ENCODE data around the gene CERKL. TPM values are rescaled to one million over a fixed set of nuclear protein-coding genes. Genes with fewer than 3 reads are reported as not detected.

Gene CERKL
- polyA plus RNA-seq, 3 donors: 10.7 to 13.4 (median 13.3) TPM

DNA sequence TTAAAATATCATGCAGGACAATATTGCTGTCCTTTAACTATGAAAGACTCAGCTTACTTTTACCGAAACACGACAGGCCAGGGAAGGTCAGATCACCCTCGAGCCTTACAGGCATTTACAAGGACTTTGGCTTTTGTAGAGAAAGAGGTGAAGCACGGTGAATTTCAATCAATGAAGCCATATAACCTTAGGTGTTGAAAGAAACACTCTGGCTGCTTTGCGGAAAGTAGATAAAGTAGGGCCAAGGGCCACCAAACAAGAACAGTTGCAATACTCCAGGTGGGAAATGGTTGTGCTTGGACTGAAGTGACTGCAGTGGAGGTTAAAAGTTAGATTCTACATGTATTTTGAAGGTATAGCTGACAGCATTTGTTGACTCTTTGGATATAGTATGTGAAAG is 80.5 kb downstream of the CERKL start:
- DNase-seq: no peak

DNA sequence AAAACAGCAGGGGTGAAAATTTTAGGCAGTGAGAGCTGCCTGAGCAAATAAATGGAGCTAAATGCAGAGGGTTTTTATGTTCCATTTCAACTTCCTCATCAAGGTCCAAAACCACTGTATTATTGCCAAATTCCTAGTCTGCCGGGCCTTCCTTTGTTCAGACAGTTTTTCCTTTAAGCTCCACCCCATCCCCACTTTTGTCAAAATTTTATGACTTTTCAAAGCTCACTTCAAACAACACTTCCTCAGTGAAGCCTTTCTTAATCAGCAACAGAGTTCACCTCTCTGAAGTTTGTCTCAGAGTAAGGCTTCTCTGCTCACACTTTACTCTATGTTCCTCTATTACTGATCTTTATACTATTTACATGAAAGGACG is 81.3 kb downstream of the CERKL start:
- DNase-seq: no peak

- no peak for DNase-seq
These were observed 81.8 kb downstream of the CERKL start for GRCh38 chr2:181575024-181575649.

- DNase-seq: no peak
These were observed 82.6 kb downstream of the CERKL start for GRCh38 chr2:181574321-181574720.

DNA sequence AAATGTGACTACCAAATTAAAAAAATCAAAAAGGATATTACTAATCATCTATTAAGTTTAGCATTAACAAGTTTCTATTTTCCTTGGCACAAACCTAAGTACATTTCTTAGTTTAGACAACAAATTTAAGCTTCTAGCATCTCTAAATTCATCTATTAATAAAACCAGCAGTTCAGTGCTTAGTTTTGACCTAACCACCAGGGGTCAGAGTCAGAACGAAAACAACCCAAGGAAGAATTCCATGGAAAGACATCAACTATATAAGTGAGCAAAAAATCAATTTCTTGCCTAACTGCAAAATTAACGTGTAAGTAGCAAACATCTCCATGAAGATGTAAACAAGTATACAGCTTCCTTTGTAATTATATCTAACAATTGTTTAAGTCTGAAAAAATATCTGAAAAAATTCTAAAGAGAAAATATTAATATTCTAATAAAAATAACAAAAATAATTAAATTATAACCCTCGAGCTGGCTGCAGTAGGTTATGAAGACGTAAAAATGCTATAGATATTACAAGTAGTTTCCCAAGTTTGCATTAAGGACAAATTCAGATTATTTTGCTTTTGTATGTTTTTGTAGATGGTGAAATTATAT is 83.7 kb downstream of the CERKL start:
- DNase-seq: peak; percentile 22

DNA sequence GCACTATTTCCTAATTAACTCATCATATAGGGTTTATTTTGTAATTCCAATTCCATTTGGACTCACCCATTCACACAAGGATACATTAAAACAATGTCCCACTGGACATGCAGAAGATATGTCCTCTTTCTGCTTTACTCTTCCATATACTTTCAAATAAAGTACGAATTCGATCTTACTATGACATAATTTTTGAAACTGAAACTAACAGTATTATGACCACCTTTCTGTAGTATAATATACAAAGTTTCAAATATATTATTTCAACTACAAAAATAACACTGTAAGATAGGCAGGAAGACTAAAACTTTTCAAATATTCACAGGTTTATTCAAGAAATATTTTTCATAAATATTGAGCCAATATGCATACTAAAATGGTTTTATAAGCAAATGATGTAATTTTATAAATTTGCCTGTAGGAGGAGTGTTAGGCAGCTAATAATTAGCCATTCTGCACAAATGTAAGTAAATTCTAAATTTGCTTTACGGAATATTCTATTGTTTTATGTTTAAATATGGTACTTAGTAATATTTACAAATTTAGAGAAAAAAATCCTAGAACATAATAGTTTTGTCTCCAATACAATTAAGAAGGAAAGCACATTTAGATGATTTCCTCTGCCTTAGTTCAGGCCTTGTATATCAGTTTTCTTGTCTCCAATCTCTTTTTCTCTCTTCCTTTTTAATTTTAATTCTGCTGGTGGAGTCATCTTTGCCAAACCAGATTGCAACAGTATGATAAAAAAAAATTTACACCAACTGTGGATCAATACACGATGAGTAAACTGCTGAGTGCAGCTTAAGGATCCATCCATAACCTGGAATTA is 85.9 kb downstream of the CERKL start:
- no peak for DNase-seq

GRCh38 chr2:181570059-181570458 is 86.8 kb downstream of the CERKL start:
- no peak for DNase-seq

DNA sequence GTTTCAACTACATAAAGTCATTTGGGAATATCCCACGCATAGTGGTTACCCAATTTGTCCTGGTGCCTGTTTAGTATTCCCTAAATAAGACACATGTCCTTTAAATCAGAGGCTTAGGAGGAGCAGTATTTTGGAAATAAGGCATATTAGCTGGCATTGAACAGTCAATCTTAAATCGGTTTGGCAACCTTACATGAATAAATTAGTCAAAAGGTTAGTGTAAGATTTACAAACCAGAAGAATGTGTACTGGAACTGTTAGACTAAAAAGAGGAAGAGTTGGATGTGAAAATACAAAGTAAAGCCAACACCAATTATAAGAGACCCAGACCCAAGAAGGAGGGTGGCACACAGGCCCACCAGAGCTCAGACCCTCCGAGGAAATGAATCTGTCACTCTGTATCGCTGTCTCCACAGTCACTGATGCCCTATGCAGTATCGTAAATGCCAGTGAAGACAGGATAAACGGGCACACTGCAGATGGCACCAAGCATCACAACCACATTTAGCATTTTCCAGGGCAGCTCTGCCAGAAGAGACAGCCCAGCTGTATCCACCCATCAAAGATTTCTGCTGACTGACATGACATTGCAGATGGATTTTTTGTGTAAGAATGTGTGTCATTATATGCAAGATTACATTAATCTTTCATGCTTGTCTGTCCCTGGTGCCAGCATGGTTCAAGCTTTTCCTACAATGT is 90.4 kb downstream of the CERKL start:
- DNase-seq: no peak

DNA sequence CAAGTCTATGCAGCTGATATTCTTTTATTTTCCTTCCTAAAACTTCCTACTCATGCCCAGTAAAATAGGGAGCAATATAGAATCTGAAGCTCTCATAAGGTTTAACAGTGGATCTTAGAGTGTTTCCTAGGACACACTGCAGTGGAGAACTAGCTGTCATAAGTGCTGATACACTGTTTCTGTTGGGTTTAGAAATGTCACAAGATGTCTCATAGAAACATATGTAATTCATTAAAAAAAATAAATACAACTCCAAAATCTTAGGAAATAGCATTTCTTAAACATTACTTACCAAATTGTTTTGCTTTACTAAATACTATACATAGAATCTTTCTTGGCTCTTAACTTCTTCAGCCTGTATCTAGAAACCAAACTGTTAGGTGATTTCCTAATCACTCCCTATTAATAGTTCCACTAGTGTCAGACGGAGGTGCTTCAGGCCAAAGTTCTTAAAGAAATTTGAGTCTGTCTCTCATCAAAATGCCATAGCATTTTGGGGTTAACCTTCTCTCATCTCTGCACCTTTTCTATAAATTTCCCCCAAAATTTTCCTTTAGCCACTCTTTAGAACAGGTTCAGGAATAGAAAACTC is 93.7 kb downstream of the CERKL start:
- DNase-seq: no peak

- no peak for DNase-seq
These were observed 98.5 kb downstream of the CERKL start for GRCh38 chr2:181558371-181558770.

DNA sequence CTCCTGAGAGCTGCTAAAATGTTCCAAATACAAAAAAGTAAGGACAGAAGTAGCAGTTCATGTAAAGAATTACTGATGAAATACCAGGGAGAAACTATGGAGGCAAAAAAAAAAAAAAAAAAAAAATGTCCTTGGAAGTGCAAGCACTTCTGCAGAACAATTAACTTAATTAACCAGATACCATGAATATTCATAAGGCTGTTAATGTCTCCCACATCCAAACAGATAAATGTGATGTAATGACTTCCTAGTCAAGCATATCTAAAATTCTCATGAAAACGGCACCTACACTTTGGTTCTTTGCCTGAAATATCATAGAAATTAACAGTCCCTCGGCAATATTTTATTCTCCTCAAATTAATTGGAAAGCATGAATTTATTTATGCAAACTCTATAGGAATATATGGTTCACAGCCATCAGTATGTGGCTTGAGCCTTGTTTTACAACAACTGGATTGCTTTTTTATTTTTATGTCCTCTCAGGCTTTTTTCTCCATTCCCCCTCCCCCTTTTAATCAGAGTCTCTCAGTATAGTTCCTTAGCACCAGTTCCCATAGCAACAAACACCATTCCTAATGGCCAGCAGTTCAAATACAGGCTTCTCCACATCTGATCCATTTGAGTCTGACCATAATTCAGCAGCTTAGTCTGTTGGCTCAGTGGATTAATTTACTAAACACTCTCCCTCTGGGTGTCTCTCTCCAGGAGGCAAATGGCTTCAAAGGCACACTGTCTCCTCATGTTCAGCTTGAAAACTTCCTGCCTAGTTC is 102.7 kb downstream of the CERKL start:
- no peak for DNase-seq

DNA sequence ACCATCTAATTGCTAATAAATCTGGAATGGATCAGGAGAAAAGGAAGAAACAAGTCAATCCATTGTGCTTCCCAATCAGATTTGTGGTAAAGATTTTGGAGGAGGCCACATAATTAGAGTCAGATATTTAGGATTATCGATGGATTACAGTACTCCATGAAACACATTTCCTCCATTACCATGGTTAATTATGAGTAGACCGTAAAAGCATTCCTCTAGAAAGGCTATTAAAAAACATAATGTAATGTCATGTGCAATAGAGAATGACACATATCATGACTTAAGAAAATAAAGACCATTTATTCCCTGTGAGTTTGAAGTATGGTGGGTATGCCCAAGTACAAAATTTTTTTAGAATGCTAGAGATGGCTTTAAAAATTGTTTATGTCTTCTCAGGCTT is 103.7 kb downstream of the CERKL start:
- no peak for DNase-seq

DNA sequence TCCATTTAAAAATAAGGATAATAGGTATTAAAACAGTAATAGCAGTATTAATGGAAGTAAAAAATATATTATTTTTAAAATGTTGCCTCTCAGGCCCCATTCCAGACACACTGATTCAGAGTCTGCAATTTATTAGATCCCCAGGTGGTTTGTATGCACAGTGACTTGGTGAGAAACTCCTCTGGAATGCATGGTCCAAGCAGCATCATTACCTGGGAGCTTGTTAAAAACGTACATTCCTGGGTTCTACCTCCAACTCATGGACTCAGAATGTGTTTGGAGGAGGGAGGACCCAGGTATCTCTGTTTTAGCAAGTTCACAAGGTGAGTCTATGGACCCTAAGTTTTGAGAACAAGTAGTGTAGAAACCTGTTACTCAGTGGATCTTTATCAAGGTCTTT is 104.1 kb downstream of the CERKL start:
- DNase-seq: no peak

DNA sequence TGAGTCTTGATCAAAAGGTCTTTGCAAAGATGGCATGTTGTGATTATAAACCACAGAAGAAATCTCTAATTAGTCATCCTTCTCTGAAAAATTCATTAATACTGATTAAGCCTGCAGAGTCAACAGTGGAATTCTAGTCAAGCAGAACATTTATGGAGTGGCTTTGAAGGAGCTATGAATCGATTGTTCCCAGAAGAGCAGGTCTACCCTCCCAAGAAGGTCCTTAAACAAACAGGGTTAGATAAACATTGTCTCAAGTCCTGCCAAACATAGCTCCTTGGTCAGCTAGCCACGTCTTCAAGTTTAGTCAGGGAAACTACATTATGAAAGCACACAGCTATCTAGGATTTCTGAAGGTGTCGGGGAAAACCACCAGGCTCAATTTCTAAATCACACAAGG is 110.8 kb downstream of the CERKL start:
- DNase-seq: no peak

GRCh38 chr2:181542170-181542569 is 114.7 kb downstream of the CERKL start:
- DNase-seq: no peak

- DNase-seq: no peak
These were observed 116.5 kb downstream of the CERKL start for GRCh38 chr2:181540421-181540820.

- DNase-seq: no peak
These were observed 120.2 kb downstream of the CERKL start for GRCh38 chr2:181536730-181537129.

GRCh38 chr2:181528441-181528840 is 128.5 kb downstream of the CERKL start:
- DNase-seq: no peak

- DNase-seq: no peak
These were observed 129.8 kb downstream of the CERKL start for GRCh38 chr2:181527058-181527457.

DNA sequence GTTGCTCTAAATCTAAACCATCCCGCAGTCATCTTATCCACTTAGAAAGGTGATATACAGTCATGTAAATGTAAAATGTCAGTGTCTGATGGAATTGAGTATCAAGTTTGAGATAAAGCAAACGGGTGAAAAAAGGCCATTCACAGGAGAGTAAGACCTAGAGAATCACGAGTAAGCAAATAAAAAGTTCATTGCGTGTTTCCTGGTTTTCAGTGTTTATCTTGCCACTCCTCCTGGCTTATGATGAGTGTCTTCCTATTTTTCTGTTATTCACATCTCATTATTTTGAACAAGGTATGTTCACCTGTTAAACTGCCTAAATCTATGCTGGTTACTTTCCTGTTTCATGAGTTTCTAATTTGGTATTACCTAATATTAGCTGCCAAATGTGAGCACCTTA is 130.9 kb downstream of the CERKL start:
- no peak for DNase-seq

GRCh38 chr2:181523756-181524155 is 133.1 kb downstream of the CERKL start:
- no peak for DNase-seq

Measured in renal pelvis (tissue), 4 donors.